Stomach (tissue), 9 donors: ENCODE results near the gene CHRM4. TPM values are rescaled to one million over a fixed set of nuclear protein-coding genes. Genes with fewer than 3 reads are reported as not detected.

Source experiments
- DNase-seq, 2 donors: peaks; one replicate each; pipeline versions ENCODE4 v3.0.0 to v3.0.0-alpha.2; 2013 to 2019
- H3K27ac ChIP-seq, 5 donors: fragments of 200-600 bp in 4 of 5; sonication (generic) in 4 of 5; one replicate each; pipeline ENCODE4 v1.5.1; 2013 to 2019; ENCODE audit warnings: mild to moderate bottlenecking in 1 of 5, moderate library complexity in 1 of 5
- H3K27me3 ChIP-seq, 3 donors: fragments of 200-600 bp; sonication (generic); one replicate each; pipeline ENCODE4 v1.5.1; 2017 to 2019; ENCODE audit warnings: mixed run types in 1 of 3
- H3K36me3 ChIP-seq, 4 donors: fragments of 200-600 bp; sonication (generic); 1 replicate in 3 of 4; 2 replicates in 1 of 4; pipeline ENCODE4 v1.5.1; 2016 to 2019
- H3K4me1 ChIP-seq, 4 donors: fragments of 200-600 bp; sonication (generic); one replicate each; pipeline ENCODE4 v1.5.1; 2016 to 2019
- H3K4me3 ChIP-seq, 4 donors: fragments of 200-600 bp; sonication (generic) in 3 of 4; one replicate each; pipeline ENCODE4 v1.5.1; 2016 to 2019; ENCODE audit warnings: mild to moderate bottlenecking in 1 of 4
- H3K9me3 ChIP-seq, 4 donors: fragments of 200-600 bp; sonication (generic); one replicate each; pipeline ENCODE4 v1.5.1; 2016 to 2019
- EP300 ChIP-seq: sonication (generic); formaldehyde crosslinking; IDR thresholded peaks from one replicate; pipeline ENCODE4 v1.6.1; 2017; ENCODE audit warnings: antibody characterized with exemption
- POLR2A ChIP-seq, 4 donors: fragments of 450-650 bp; IDR thresholded peaks; one replicate each; pipeline ENCODE4 v1.6.1; 2016; ENCODE audit warnings: antibody characterized with exemption in 4 of 4, control low read depth in 2 of 4, mild to moderate bottlenecking in 1 of 4, moderate library complexity in 1 of 4
- POLR2AphosphoS5 ChIP-seq, 3 donors: sonication (generic); formaldehyde crosslinking; IDR thresholded peaks; one replicate each; pipeline ENCODE4 v1.6.1; 2016; ENCODE audit warnings: antibody characterized with exemption in 3 of 3
- WGBS, 5 donors: extraction: QIAGEN DNeasy Blood & Tissue Kit in 3 of 5; methylation state at CpG; one replicate each; pipeline versions ENCODE4 v1.1.5 to v1.1.7; 2013 to 2018; 5-methylcytosine and 5-hydroxymethylcytosine counted together
- intact Hi-C: fragments of 100-400 bp; cut with DNase I; formaldehyde crosslinking; loops from one replicate; pipeline ENCODE4 v1.15.1; 2023; ENCODE audit warnings: low total_unique reads
- polyA plus RNA-seq, 3 donors: library from polyadenylated mRNA; stranded (reverse); fragments of 200-250 nt; gene quantifications; one replicate each; pipeline ENCODE4 v1.2.3, GENCODE V29; 2013
- total RNA-seq, 5 donors: library from RNA; depleted of rRNA; stranded (reverse); fragments of >200 nt; gene quantifications; one replicate each; pipeline versions ENCODE4 v1.1.0 to v1.2.3, GENCODE V29; 2014 to 2016
- TF ChIP-seq, protein P1 (sequence below), 7 experiments: fragments of 450-650 bp in 4 of 7; fragments of 200-600 bp in 3 of 7; sonication (generic) in 3 of 7; IDR thresholded peaks; one replicate each; pipeline ENCODE4 v1.5.1; 2016 to 2019; ENCODE audit warnings: antibody characterized with exemption in 7 of 7, control low read depth in 2 of 7, mild to moderate bottlenecking in 1 of 7
- donor health status: healthy with polysubstance abuse.
- donor health status: Bipolar disorder and iron deficiency.
- donor health status: healthy.

The CHRM4 gene
- total and polyA plus RNA-seq, 8 donors: 0.37 to 2.8 TPM; not detected in 6

DNA sequence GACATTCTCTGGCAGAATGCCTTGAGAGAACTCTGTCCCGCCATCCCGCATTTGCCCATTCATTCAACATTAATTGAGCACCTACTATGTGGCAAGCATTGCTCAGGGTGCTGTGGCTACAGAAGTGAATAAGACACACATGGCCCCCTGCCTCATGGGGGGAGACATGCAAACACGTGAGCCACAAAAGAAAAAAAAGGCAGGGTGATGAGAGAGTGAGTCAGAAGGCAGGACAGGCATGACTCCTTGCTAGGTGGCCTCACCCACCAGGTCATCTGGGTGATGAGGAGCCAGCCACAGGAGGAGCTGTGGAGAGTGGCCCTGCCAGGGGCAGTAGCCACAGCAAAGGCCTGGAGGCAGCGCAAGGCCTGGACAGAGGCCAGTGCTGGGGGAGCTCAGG is 4.9 kb downstream of the CHRM4 start:
- intact Hi-C loops: no loop called here
- H3K4me1 ChIP-seq: peaks cover 40 to 49% (median 44%) of the 10 kb centered on the region in 4 donors
- no peaks in the 10 kb centered on the region for H3K9me3 ChIP-seq
- no peak for TF ChIP-seq EP300
- no peaks in the 10 kb centered on the region for H3K36me3 ChIP-seq
- no peak overlapping the region for H3K27ac ChIP-seq
- peak in 1 of 2 donors; percentile 13 for DNase-seq
- H3K27me3 ChIP-seq: peaks cover 11 to 100% (median 50%) of the 10 kb centered on the region in 3 donors
- H3K4me3 ChIP-seq: no peak overlapping the region
- WGBS, 5 donors: 85 to 94% (median 90%) methylated on average over 4 of the region's 4 CpGs

DNA sequence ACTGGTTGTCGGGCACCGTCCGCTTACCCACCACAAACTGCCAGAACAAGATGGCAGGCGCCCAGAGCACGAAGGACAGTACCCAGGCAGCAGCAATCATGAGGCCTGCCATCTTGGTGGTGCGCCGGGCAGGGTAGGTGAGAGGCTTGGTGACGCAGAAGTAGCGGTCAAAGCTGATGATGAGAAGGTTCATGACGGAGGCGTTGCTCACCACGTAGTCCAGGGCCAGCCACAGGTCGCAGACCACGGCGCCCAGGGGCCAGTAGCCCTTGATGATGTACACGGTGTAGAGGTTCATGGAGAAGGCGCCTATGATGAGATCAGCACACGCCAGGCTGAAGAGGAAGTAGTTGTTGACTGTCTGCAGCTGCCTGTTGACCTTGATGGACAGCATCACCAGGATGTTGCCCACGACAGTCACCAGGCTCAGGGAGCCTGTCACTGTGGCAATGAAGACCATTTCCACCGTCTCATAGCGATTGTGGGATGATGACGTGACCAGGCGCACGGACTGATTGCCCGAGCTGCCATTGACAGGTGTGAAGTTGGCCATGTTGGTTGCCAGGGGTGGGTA is 5.5 kb downstream of the CHRM4 start:
- TF ChIP-seq EP300: no peak
- no peak for TF ChIP-seq POLR2A (IDR thresholded peaks at IDR 0.05)
- no peak for TF ChIP-seq POLR2AphosphoS5 (IDR thresholded peaks at IDR 0.05)
- TF ChIP-seq, protein P1, sequence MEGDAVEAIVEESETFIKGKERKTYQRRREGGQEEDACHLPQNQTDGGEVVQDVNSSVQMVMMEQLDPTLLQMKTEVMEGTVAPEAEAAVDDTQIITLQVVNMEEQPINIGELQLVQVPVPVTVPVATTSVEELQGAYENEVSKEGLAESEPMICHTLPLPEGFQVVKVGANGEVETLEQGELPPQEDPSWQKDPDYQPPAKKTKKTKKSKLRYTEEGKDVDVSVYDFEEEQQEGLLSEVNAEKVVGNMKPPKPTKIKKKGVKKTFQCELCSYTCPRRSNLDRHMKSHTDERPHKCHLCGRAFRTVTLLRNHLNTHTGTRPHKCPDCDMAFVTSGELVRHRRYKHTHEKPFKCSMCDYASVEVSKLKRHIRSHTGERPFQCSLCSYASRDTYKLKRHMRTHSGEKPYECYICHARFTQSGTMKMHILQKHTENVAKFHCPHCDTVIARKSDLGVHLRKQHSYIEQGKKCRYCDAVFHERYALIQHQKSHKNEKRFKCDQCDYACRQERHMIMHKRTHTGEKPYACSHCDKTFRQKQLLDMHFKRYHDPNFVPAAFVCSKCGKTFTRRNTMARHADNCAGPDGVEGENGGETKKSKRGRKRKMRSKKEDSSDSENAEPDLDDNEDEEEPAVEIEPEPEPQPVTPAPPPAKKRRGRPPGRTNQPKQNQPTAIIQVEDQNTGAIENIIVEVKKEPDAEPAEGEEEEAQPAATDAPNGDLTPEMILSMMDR (IDR thresholded peaks at IDR 0.05): no peak
- 92 to 98% (median 96%) methylated on average over 25 of the region's 25 CpGs for WGBS, 5 donors
- H3K27me3 ChIP-seq: peaks cover 8 to 100% (median 44%) of the 10 kb centered on the region in 3 donors
- intact Hi-C loops: no loop called here
- H3K4me3 ChIP-seq: no peak overlapping the region
- H3K36me3 ChIP-seq: no peaks in the 10 kb centered on the region
- no peaks in the 10 kb centered on the region for H3K9me3 ChIP-seq
- no peak overlapping the region for H3K27ac ChIP-seq
- peaks cover 36 to 49% (median 41%) of the 10 kb centered on the region in 4 donors for H3K4me1 ChIP-seq
- DNase-seq: peak in 1 of 2 donors; percentile 7

DNA sequence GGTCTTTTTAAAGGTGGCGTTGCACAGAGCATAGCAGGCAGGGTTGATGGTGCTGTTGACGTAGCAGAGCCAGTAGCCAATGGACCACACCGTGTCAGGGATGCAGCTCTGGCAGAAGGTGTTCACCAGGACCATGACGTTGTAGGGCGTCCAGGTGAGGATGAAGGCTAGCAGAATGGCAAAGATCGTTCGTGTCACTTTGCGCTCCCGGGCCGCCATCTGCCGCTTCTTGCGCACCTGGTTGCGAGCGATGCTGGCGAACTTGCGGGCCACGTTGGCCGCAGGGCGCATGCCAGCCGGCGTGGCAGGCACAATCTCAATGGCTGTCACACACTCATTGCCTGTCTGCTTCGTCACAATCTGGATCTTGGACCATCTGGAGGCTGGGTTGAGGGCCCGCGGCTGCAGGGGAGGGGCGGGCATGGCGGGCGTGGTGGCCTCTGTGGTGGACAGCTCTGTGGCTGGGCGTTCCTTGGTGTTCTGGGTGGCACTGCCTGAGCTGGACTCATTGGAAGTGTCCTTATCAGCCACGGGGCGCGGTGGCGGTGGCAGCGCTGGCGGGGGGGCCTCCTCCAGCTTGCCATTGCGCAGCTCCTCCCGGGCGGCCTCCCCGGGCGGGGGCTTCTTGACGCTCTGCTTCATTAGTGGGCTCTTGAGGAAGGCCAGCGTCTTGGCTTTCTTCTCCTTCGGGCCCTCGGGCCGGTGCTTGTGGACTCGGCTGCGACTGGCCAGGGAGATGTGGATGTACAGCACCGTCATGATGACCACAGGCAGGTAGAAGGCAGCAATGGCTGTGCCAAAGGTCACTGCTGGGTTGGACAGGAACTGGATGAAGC is 6.2 kb downstream of the CHRM4 start:
- Histone ChIP-seq H3K4me1 (peaks cover 29 to 49% (median 41%) of the 10 kb centered on the region in 4 donors), H3K27me3 (peaks cover under 1 to 95% (median 37%) of the 10 kb centered on the region in 3 donors), H3K4me3 (no peak overlapping the region), H3K27ac (no peak overlapping the region), H3K36me3 (no peaks in the 10 kb centered on the region), H3K9me3 (no peaks in the 10 kb centered on the region)
- 93 to 96% (median 95%) methylated on average over 28 to 47 of the region's 47 CpGs for WGBS, 5 donors
- peak in 1 of 2 donors; percentile 9 for DNase-seq
- TF ChIP-seq EP300 (no peak), POLR2AphosphoS5 (IDR thresholded peaks at IDR 0.05) (no peak), POLR2A (IDR thresholded peaks at IDR 0.05) (no peak)
- TF ChIP-seq, protein P1 (IDR thresholded peaks at IDR 0.05): no peak
- intact Hi-C loops: no loop called here

DNA sequence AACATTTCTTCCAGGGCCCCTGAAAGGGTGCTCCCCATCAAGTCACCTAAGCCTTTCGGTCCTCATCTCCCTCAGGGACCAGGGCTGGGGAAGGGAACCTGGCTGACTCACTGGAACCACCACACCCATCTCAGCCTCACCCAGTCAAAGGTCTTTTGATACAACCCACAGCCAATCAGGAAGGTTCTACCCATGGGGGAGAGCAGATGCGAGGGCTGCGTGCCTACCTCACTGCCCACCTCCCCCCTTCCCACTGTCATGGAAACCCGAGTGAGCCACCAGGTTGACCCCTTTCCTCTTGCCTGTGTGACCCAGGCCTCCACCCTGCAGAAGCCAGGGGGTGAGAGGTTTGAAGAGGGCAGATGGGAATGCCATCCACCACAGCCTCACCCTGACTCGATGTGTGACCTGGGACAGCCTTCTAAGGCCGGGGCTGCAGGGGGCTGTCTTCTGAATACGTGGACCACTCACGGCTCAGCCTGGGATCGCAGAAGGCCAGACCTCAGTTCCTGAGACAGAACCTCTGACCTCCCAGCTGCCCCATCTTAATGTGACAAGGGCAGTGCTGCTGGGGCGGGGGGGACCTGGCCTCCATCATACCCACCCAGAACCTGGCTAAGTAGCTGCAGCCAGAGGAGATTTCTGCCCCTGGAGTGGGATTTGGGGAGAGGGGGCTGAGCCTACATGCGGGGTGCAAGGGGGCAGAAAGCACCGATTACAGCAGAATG is 7.4 kb downstream of the CHRM4 start:
- no peak overlapping the region for H3K27ac ChIP-seq
- H3K4me3 ChIP-seq: no peak overlapping the region
- H3K9me3 ChIP-seq: no peaks in the 10 kb centered on the region
- peak in 1 of 2 donors; percentile 79 for DNase-seq
- intact Hi-C loops: no loop called here
- 73 to 87% (median 85%) methylated on average over 11 to 12 of the region's 12 CpGs for WGBS, 5 donors
- TF ChIP-seq POLR2AphosphoS5 (IDR thresholded peaks at IDR 0.05): no peak
- no peak for TF ChIP-seq POLR2A (IDR thresholded peaks at IDR 0.05)
- TF ChIP-seq, protein P1 (IDR thresholded peaks at IDR 0.05): no peak
- no peak for TF ChIP-seq EP300
- H3K4me1 ChIP-seq: peaks cover 23 to 49% (median 40%) of the 10 kb centered on the region in 4 donors
- H3K27me3 ChIP-seq: peaks cover 0 to 82% (median 25%) of the 10 kb centered on the region in 3 donors
- no peaks in the 10 kb centered on the region for H3K36me3 ChIP-seq
